Measurements from ENCODE around the gene KLHL13. TPM values are rescaled to one million over a fixed set of nuclear protein-coding genes. Genes with fewer than 3 reads are reported as not detected.

Gene KLHL13
- total RNA-seq, 6 experiments from 2014 or later = 1.2 to 3.2 (median 1.8) TPM

GRCh38 chrX:117919755-117920154 lies 196.9 kb downstream of the KLHL13 start:
- intact Hi-C loops (cut with DNase I) = no loop called here

GRCh38 chrX:117910216-117910615 lies 206.4 kb downstream of the KLHL13 start:
- H3K4me1 ChIP-seq = no peaks in the 10 kb centered on the region
- H3K9me3 ChIP-seq = no peaks in the 10 kb centered on the region
- H3K27me3 ChIP-seq = no peaks in the 10 kb centered on the region
- H3K27ac ChIP-seq = no peak overlapping the region
- H3K4me3 ChIP-seq = no peak overlapping the region
- DNase-seq (no peak), ATAC-seq (no peak)
- no peak for TF ChIP-seq POLR2A (IDR thresholded peaks at IDR 0.05)
- TF ChIP-seq CTCF (IDR thresholded peaks at IDR 0.05) = no peak
- 50% methylated on average over 1 of the region's 1 CpG for WGBS (ENCODE audit: insufficient coverage, low coverage, low lambda C conversion rate, missing lambda C conversion rate)
- intact Hi-C loops (cut with DNase I) = no loop called here
- H3K36me3 ChIP-seq = no peaks in the 10 kb centered on the region

More at GRCh38 chrX:117919755-117920154, 196.9 kb downstream of the KLHL13 start:
- H3K4me1 ChIP-seq = no peaks in the 10 kb centered on the region
- ATAC-seq = no peak
- H3K27ac ChIP-seq = no peak overlapping the region
- H3K4me3 ChIP-seq = no peak overlapping the region
- H3K9me3 ChIP-seq = no peaks in the 10 kb centered on the region
- no peak for DNase-seq
- H3K27me3 ChIP-seq = peaks cover 0 to 4% of the 10 kb centered on the region in 2 donors
- TF ChIP-seq POLR2A (IDR thresholded peaks at IDR 0.05) = no peak
- whole genome bisulfite sequencing (ENCODE audit: insufficient coverage, low coverage, low lambda C conversion rate, missing lambda C conversion rate) = 65% methylated on average over 1 of the region's 1 CpG
- H3K36me3 ChIP-seq = no peaks in the 10 kb centered on the region

GRCh38 chrX:117898226-117898625 lies 218.4 kb downstream of the KLHL13 start:
- DNase-seq (no peak), ATAC-seq (no peak)
- Histone ChIP-seq H3K4me1 (no peaks in the 10 kb centered on the region), H3K36me3 (no peaks in the 10 kb centered on the region), H3K27ac (no peak overlapping the region), H3K9me3 (no peaks in the 10 kb centered on the region), H3K4me3 (no peak overlapping the region), H3K27me3 (no peaks in the 10 kb centered on the region)
- WGBS (ENCODE audit: insufficient coverage, low coverage, low lambda C conversion rate, missing lambda C conversion rate) = 44% methylated on average over 1 of the region's 1 CpG
- TF ChIP-seq POLR2A (IDR thresholded peaks at IDR 0.05) (no peak), CTCF (IDR thresholded peaks at IDR 0.05) (no peak)
- intact Hi-C loops (cut with DNase I) = no loop called here

GRCh38 chrX:117895418-117895817 lies 221.2 kb downstream of the KLHL13 start:
- intact Hi-C loops (cut with DNase I) = no loop called here
- H3K4me3 ChIP-seq = no peak overlapping the region
- WGBS (ENCODE audit: insufficient coverage, low coverage, low lambda C conversion rate, missing lambda C conversion rate) = 20% methylated on average over 1 of the region's 1 CpG
- no peaks in the 10 kb centered on the region for H3K9me3 ChIP-seq
- ATAC-seq (no peak), DNase-seq (no peak)
- H3K27me3 ChIP-seq = no peaks in the 10 kb centered on the region
- no peaks in the 10 kb centered on the region for H3K4me1 ChIP-seq
- H3K36me3 ChIP-seq = no peaks in the 10 kb centered on the region
- no peak overlapping the region for H3K27ac ChIP-seq
- TF ChIP-seq CTCF (IDR thresholded peaks at IDR 0.05) = no peak
- TF ChIP-seq POLR2A (IDR thresholded peaks at IDR 0.05) = no peak

GRCh38 chrX:117892469-117892868 lies 224.1 kb downstream of the KLHL13 start:
- no peak overlapping the region for H3K27ac ChIP-seq

More at GRCh38 chrX:117892469-117892868, 224.1 kb downstream of the KLHL13 start:
- no peaks in the 10 kb centered on the region for H3K4me1 ChIP-seq
- no peaks in the 10 kb centered on the region for H3K36me3 ChIP-seq
- H3K9me3 ChIP-seq = no peaks in the 10 kb centered on the region
- whole genome bisulfite sequencing (ENCODE audit: insufficient coverage, low coverage, low lambda C conversion rate, missing lambda C conversion rate) = 50% methylated on average over 1 of the region's 1 CpG
- no peak overlapping the region for H3K4me3 ChIP-seq
- TF ChIP-seq CTCF (IDR thresholded peaks at IDR 0.05) = no peak
- TF ChIP-seq POLR2A (IDR thresholded peaks at IDR 0.05) = no peak
- no peak for ATAC-seq
- no peak for DNase-seq
- intact Hi-C loops (cut with DNase I) = no loop called here
- no peaks in the 10 kb centered on the region for H3K27me3 ChIP-seq

Data from right lobe of liver (tissue), 6 donors.